Limb (tissue), 2 donors: ENCODE results near the gene RUFY4.
"Not testable (repeated sequence)": the region's sequence is repeated elsewhere in the genome, so short reads cannot be mapped to it uniquely, and the experiment has no call there.

Source experiments
- DNase-seq, 2 donors: peaks; one replicate each; pipeline ENCODE4 v3.0.0-alpha.2; 2016; ENCODE audit errors: extremely low spot score in 2 of 2

The RUFY4 gene

DNA sequence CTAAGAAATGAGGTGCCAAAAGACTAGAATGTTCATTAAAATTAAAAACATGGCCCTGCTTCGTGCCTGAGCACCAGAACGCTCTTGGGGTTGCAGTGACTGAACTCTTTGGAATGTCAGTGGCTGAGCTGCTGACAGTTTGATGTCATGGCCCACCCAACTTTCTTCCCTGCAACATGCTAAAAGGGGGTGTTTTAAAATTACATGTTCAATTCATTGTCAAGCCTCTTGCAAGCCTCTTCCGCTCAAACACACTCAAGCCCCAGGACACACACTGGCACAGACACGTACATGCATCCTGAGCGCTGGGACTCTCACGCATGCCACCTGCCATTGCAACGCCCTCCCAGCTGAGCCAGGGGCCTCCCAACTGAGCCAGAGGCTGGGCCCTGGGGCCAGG lies 12.6 kb downstream of the RUFY4 start:
- peak in 1 of 2 donors; percentile 14 for DNase-seq

DNA sequence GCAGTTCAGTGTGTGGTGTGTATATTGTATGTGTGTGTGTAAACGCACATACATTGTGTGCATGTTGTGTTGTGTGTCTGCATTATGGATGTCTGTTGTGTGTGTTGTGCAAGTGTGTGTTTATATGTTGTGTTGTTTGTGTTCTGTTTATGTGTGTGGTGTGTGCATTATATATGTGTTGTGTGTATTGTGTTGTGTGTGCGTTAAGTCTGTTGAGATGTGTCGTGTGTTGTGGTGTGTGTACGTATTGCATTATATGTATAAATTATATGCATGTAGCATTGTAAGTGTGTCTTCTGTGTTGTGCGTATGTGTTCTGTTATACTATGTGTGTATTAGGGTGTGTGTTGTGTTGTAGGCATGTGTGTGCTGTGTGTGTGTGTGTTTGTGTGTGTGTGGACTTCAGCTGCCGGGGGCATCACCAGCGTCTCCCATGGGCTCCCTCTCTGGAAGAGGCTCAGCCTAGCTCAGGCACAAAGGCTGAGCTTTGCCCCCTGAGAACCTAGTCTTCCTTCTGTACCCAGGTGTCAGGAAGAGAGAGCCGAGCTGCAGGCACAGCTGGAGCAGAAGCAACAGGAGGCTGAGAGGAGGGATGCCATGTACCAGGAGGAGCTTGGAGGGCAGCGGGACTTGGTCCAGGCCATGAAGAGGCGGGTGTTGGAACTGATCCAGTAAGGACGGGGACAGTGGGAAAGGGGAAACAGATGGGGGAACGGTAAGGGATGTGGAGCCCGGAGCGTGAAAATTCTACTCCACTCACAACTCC lies 13.7 kb downstream of the RUFY4 start:
- no peak for DNase-seq

DNA sequence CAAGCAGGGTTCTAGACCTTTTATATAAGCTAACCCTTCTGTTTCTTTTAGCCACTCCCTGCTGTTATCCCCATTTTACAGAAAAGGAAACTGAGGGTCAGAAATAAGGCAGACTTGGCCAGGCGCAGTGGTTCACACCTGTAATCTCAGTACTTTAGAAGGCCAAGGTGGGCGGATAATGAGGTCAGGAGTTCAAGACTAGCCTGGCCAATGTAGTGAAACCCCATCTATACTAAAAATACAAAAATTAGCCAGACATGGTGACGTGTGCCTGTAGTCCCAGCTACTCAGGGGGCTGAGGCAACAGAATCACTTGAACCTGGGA lies 14.3 kb downstream of the RUFY4 start:
- DNase-seq: no peak

DNA sequence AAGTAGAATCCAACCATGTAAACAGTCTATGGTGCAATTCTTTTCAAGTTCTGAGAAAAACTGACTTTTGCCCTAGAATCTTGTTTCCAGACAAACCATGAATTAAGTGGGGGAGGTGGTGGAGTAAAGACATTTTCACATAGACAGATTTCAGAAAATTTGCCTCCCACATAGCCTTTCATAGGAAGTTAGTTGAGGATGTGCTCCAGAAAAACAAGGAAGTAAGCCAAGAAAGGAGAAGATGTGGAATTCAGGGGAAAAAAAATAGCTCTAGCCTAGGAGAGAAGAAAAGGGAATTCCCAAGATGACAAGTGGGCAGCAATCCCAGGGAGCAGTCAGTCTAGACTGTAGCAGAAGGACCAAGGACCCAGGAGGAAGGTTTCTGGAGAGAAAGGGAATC lies 17.4 kb downstream of the RUFY4 start:
- DNase-seq: no peak

DNA sequence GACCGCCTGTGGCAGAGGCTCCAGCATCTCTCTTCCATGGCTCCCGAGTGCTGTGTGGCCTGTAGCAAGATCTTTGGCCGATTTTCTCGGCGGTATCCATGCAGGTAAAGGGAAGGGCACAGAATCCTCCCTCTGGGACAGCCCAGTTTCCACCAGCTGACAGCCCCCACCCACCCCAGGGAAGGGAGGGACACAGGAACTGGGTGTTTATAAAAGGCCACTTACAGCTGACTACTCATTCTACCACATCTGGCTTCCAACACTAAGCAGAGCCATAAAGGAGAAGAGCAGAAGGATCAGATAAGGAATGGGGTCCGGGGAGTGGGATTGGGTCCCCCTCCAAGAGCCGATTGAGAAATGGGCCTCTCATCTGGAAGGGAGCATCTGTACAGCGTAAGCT lies 20.2 kb downstream of the RUFY4 start:
- DNase-seq: no peak

DNA sequence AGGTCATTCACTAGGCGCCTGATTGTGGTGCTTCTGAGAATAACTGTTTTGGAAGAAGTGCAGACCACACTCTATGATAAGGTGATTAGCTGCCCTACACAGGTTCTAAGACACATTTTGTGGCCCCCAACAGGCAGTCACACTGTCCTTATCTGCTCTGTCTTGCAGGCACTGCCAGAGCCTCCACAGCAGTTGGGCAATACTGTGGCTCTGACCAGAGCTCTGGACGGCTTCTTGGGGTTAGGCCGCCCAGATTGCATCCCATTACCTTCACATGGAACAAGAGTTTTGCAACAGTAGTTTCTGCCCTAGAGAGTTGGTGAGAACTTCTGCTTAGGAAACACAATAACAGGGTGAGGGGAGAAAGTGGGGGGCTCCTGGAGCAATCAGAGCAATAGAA lies 22.7 kb downstream of the RUFY4 start:
- DNase-seq: no peak

DNA sequence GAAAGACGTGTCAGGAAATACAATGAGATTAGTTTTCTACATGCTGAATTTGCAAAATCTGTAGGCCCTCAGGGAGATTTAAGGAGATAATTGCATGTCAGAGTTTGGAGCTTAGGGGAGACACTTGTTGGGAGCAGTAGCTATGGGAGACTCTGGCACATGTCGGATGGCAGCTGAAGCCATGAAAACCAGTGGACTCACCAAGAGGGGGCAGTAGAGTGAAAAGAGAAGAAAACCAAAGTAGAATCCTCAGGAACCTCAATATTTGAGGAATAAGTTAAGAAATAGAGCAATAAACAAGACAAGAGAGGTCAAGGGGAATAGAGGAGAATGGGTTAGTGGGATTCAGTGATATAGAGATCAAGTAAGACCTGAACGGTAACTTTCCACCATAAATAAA lies 24.8 kb downstream of the RUFY4 start:
- no peak for DNase-seq

DNA sequence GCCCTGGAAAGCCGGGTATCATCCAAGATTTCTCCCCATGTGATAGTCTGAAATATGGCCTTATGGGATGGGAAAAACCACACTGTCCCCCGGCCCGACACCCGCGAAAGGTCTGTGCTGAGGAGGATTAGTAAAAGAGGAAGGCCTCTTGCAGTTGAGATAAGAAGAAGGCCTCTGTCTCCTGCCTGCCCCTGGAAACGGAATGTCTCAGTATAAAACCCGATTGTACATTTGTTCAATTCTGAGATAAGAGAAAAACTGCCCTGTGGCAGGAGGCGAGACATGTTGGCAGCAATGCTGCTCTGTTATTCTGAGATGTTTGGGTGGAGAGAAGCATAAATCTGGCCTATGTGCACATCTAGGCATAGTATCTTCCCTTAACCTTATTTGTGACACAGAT lies 26.8 kb downstream of the RUFY4 start:
- no peak for DNase-seq

DNA sequence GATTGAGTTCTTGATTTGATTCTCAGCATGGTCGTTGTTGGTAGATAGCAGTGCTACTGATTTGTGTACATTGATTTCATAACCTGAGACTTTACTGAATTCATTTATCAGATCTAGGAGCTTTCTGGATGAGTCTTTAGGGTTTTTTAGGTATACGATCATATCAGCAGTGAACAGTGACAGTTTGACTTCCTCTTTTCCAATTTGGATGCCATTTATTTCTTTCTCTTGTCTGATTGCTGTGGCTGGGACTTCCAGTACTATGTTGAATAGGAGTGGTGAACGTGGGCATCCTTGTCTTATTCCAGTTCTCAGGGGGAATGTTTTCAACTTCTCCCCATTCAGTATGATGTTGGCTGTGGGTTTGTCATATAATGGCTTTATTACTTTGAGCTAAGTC lies 28.9 kb downstream of the RUFY4 start:
- no peak for DNase-seq

DNA sequence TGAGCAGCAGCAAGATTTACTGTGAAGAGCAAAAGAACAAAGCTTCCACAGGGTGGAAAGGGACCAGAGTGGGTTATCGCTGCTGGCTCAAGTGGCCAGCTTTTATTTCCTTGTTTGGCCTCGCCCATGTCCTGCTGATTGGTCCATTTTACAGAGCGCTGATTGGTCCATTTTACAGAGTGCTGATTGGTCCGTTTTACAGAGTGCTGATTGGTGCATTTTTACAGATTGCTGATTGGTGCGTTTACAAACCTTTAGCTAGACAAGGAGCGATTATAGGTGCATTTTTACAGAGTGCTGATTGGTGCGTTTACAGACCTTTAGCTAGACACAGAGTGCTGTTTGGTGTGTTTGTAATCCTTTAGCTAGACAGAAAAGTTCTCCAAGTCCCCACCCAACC lies 39.8 kb downstream of the RUFY4 start:
- not testable (repeated sequence) for DNase-seq

DNA sequence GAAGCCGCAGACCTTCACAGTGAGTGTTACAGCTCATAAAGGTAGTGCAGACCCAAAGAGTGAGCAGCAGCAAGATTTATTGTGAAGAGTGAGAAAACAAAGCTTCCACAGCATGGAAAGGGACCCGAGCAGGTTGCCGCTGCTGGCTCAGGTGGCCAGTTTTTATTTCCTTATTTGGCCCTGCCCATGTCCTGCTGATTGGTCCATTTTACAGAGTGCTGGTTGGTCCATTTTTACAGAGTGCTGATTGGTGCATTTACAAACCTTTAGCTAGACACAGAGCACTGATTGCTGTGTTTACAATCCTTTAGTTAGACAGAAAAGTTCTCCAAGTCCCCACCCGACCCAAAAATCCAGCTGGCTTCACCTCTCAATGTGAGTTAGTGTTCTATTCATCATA lies 52.7 kb downstream of the RUFY4 start:
- not testable (repeated sequence) for DNase-seq

DNA sequence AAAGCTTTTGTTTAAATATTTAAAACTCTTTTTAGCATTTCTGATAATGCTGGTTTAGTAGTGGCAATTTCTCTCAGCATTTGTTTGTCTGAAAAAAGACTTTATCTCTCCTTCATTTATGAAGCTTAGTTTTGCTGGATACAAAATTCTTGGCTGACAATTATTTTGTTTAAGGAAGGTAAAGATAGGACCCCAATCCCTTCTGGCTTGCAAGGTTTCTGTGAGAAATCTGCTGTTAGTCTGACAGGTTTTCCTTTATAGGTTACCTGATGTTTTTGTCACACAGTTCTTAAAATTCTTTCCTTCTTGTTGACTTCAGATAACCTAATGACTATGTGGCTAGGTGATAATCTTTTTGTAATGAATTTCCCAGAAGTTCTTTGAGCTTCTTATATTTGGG lies 53.2 kb downstream of the RUFY4 start:
- DNase-seq: not testable (repeated sequence)

DNA sequence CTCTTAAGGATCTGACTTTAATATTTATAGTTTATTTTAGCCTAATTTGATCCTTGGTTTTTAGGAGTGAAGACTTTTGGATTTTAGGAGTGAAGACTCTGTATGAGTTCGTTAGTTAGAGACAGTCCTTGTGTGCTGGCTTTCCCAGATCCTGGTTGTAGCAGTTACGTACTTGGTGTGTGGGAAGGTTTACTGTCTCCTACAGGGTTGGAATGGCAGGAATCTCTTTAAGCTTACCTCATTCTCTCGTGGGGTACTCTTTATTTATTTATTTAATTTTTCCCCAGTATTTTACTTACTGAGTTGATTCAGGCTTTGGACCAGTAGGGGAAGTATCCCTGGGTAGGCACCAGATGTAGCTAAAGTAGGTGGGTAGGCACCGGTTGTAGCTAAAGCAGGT lies 54.9 kb downstream of the RUFY4 start:
- DNase-seq: no peak

DNA sequence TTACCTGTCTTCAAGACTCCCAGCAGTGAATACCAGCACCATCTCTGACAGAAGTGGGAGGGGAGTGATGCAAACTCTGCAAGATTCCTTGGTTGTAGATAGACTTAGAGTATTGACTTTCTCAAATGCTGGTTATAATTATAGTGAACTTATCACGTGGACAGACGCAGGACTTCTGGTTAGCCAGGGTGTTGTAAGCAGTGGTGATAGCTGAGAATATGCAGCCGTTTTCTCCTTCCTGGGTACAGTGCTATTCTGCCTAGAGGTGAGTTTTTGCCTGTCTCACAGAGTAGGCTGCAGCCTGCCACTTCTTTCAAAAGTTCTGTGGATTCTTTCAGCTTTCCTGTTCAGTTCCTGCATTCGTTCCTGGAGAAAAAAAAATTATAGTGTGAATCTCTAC lies 56.0 kb downstream of the RUFY4 start:
- no peak for DNase-seq

DNA sequence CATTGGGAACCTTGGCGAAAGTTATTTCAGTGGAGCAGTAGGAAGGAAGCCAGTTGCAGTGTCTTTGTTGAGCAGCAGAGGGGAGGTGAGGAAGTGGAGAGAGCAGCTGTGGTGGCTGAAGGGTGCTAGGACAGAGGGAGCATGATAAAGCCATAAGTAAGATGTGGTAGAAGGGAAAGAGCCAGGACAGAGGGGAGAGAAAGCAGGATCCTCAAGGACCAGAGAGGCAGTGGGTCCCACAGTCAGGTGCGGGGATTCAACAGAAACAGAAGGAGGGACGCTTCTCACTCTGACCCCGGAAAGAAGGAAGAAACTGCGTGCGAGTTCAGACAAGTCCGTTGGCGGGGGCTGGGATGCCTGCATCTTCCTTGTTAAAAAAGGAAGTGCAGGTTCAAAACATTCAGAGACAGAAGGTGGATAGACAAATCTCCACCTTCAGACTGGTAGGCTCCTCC lies 56.6 kb downstream of the RUFY4 start, which contains the start of gene CXCR2:
TSS of gene CXCR2 (plus strand) at position 403 of the 455 bp plus-strand sequence. CDS start 8,774 bp downstream, outside the sequence.
- DNase-seq: no peak

DNA sequence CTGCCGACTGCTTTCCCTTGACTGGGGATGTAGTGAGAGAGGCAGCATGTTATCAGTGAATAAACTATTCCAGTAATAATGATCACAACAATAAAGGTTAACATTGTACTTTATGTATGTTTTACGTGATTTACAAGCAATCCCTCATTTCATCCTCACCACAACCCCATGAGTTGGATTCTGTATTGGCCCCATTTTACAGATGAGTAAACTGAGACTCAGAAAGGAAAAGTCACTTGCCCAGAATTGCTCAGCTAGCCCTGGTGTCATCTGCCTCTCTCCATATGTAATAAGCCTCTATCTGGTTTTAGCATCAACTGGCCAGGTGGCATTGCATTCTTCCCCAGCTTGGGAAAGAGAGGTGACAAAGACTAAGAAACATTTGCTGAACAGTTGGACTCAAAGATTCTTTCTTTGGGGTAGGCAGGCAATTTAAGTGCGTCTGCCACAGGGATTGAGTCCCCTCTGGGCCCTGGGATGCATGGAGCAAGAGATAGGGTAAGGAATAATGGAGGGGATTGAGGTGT lies 58.9 kb downstream of the RUFY4 start:
- DNase-seq: no peak

DNA sequence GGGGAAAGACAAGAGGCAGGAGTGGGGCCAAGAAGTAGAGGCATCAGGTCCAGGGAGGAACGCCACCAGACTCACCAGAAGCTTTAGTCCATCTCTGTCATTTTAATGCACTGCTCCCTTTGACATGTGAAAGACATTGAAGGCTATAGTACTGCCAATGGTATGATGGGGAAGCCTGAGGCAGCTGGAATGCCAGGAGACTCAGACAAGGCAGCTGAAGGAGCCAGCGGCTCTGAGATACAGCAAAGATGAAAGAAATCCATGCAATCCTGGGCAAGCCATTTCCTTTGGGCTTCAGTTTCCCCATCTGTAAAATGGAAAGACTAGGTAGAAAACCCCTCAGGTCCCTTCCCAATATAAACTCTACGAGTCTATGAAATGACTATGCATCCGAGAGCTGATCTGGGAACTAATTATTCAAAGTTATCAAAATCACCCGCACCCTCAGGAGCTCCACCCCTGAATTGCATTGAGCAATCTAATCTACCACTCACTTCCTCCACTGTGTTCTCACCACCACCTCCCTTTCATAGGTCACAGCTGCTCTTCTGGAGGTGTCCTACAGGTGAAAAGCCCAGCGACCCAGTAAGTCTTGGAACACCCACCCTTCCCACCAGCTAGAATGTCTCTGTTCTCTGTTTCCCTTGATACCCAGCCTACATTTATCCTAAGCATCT lies 59.9 kb downstream of the RUFY4 start:
- DNase-seq: no peak

DNA sequence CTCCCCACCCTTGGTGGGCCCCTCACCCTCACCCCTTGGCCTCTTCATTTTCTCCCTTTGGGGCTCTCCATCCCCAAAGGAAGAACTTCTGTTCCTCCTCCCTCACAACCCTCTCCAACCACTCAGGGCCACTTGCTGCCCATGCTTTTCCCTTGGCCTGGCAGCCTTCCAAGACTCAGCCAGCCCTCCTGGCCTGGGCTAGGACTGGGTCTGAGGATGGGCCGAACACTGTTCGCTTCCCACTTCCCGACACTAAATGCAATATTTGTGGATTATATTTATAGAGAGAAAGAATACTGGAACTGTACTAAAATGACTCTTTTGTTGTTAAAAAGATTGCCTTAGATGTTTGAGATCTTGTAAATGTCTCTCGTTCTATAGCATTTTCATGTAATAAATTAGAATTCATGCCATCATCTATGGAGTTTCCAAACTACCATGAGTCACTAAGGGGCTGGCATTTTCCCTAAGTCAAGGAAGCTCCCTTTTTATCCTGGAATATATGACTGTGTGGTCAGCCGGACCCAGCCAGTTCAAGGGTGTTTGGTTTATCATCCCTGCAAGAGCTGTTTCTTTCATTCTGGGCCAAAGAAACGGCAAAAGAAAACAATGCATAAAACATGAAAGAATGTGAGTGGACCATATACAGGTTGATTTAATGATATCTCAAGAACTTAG lies 60.5 kb downstream of the RUFY4 start:
- no peak for DNase-seq

DNA sequence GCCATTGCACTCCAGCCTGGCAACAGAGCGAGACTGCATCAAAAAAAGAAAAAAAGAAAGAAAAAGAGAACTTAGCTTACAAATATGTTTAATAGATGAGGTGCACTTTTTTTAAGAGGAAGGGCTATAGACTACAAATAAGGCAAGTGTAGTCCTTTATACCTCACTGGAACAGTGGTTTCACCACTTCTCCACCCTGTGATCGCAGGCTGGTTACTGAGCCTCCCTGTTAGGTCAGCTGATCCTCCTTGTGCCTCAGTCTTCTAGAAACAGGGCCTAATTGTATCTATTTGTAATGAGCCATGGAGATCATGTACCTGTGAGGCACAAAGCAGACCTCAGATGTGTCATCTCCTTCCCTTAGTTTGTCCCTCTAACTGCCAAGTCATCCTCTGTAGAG lies 61.3 kb downstream of the RUFY4 start:
- no peak for DNase-seq

DNA sequence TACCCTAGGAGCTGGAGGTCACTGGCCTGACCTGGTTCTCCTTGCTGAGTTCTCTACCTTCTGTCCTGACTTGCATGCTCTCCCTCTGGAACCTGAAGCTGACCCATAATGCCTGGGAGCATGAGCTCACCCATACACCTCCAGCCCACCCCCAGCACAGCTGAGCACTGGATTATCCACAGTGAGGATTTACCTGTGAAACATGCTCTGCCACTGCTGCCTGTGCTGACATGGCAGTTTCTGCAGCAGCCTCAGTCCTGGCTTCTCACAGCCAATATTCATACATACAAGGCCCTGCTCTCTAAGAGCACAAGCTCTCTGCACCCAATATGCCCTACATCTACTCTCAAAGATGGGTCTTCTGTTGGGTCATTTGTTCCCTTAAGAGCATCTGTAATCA lies 61.8 kb downstream of the RUFY4 start:
- no peak for DNase-seq

DNA sequence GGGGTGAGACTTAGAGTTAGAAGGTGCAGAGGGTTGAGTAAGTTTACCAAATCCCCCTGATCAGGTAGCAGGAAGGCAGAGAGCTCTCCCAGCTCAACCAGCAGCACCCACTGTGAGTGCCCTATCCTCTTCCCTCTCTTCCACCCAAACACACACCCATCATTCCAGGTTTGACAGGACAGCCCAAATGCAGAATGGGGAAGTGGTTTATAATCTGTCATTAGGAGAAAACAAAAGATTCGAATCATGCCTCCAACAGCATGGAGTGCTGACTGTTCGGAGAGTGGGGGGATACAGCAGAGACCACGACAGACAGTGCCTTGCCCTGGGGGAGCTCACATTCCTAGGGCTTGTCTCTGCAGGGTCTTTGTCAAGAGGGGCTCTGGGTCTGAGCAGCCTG lies 68.5 kb downstream of the RUFY4 start:
- DNase-seq: no peak

DNA sequence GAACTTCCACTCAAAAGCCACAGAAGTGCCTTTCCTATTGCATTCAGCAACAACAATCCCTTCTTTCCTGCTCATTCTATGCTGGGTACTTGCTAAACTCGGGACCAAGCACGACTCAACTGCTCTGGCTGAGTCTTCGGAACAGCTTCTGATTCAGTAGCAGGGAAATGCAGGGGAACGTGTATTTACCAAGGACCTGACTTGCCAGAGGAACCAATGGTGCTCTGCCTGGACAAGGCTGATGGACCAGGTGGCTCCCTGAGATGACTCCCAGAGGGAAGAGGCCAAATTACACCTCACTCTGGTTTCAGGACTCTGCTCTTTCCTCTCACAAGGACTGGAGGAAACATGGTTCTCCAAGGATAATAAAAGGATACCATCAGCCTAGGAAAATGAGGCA lies 69.0 kb downstream of the RUFY4 start:
- no peak for DNase-seq
